HEK293 (cell line): ENCODE measurements around the gene HSPE1.

Experiments used
- HOXC10 ChIP-seq: sonication (generic); formaldehyde crosslinking; IDR thresholded peaks from 2 replicates; pipeline ENCODE4 v1.8.1; 2023; ENCODE audit warnings: mild to moderate bottlenecking, missing genetic modification reagents
- PBX3 ChIP-seq: sonication (generic); formaldehyde crosslinking; IDR thresholded peaks from 2 replicates; pipeline ENCODE4 v1.8.1; 2022; ENCODE audit warnings: mild to moderate bottlenecking, moderate library complexity, missing genetic modification reagents
- PRDM1 ChIP-seq: fragments of 450-650 bp; formaldehyde crosslinking; IDR thresholded peaks from 2 replicates; pipeline ENCODE4; 2016; ENCODE audit warnings: missing biosample characterization, missing genetic modification characterization
- RBAK ChIP-seq: fragments of 450-650 bp; formaldehyde crosslinking; IDR thresholded peaks from 2 replicates; pipeline ENCODE4 v1.5.1; 2016; ENCODE audit warnings: missing biosample characterization, missing genetic modification characterization
- SCRT1 ChIP-seq: fragments of 450-650 bp; formaldehyde crosslinking; IDR thresholded peaks from 2 replicates; pipeline ENCODE4 v1.5.1; 2016; ENCODE audit warnings: missing biosample characterization, missing genetic modification characterization, borderline replicate concordance
- SP2 ChIP-seq: fragments of 450-650 bp; formaldehyde crosslinking; IDR thresholded peaks from 2 replicates; pipeline ENCODE4 v1.5.1; 2016; ENCODE audit warnings: missing biosample characterization, missing genetic modification characterization
- ZBTB10 ChIP-seq: fragments of 450-650 bp; formaldehyde crosslinking; IDR thresholded peaks from 2 replicates; pipeline ENCODE4 v1.5.1; 2016; ENCODE audit warnings: missing biosample characterization, missing genetic modification characterization
- ZBTB26 ChIP-seq: fragments of 450-650 bp; formaldehyde crosslinking; optimal IDR thresholded peaks from 2 replicates; pipeline ENCODE3; 2016; ENCODE audit warnings: missing biosample characterization, mild to moderate bottlenecking, missing genetic modification characterization
- ZFP3 ChIP-seq: fragments of 450-650 bp; formaldehyde crosslinking; IDR thresholded peaks from 2 replicates; pipeline ENCODE4 v1.5.1; 2016; ENCODE audit warnings: low read depth, missing biosample characterization, missing genetic modification characterization
- ZNF10 ChIP-seq: fragments of 450-650 bp; formaldehyde crosslinking; IDR thresholded peaks from 2 replicates; pipeline ENCODE4 v1.5.1; 2017; ENCODE audit warnings: missing biosample characterization, missing genetic modification characterization
- ZNF112 ChIP-seq: fragments of 450-650 bp; formaldehyde crosslinking; IDR thresholded peaks from 2 replicates; pipeline ENCODE4 v1.5.0; 2017; ENCODE audit warnings: missing biosample characterization, missing genetic modification characterization
- ZNF133 ChIP-seq: fragments of 450-650 bp; formaldehyde crosslinking; IDR thresholded peaks from 2 replicates; pipeline ENCODE4 v1.5.1; 2016; ENCODE audit warnings: missing biosample characterization, missing genetic modification characterization
- ZNF140 ChIP-seq: fragments of 450-650 bp; formaldehyde crosslinking; IDR thresholded peaks from 2 replicates; pipeline ENCODE4 v1.5.1; 2016; ENCODE audit warnings: missing biosample characterization, missing genetic modification characterization
- ZNF157 ChIP-seq: fragments of 450-650 bp; formaldehyde crosslinking; IDR thresholded peaks from 2 replicates; pipeline ENCODE4 v1.5.1; 2016; ENCODE audit warnings: missing biosample characterization, missing genetic modification characterization
- ZNF16 ChIP-seq: fragments of 450-650 bp; formaldehyde crosslinking; IDR thresholded peaks from 2 replicates; pipeline ENCODE4 v1.5.1; 2016; ENCODE audit warnings: low read depth, missing biosample characterization, missing genetic modification characterization
- ZNF335 ChIP-seq: fragments of 450-650 bp; formaldehyde crosslinking; conservative IDR thresholded peaks from 2 replicates; pipeline ENCODE4 v1.5.1; 2016; ENCODE audit warnings: missing biosample characterization, missing genetic modification characterization
- ZNF423 ChIP-seq: fragments of 450-650 bp; formaldehyde crosslinking; IDR thresholded peaks from 2 replicates; pipeline ENCODE4 v1.5.1; 2016; ENCODE audit warnings: missing biosample characterization, missing genetic modification characterization
- ZNF426 ChIP-seq: fragments of 450-650 bp; formaldehyde crosslinking; IDR thresholded peaks from 2 replicates; pipeline ENCODE4 v1.5.1; 2017; ENCODE audit warnings: missing biosample characterization, missing genetic modification characterization, mild to moderate bottlenecking, inconsistent platforms, moderate library complexity
- ZNF514 ChIP-seq: fragments of 450-650 bp; formaldehyde crosslinking; IDR thresholded peaks from 2 replicates; pipeline ENCODE4 v1.5.1; 2016; ENCODE audit warnings: missing biosample characterization, missing genetic modification characterization
- ZNF560 ChIP-seq: fragments of 450-650 bp; formaldehyde crosslinking; IDR thresholded peaks from 2 replicates; pipeline ENCODE4 v1.5.1; 2017; ENCODE audit warnings: missing biosample characterization, missing genetic modification characterization, borderline replicate concordance
- ZNF610 ChIP-seq: fragments of 450-650 bp; formaldehyde crosslinking; IDR thresholded peaks from 2 replicates; pipeline ENCODE4 v1.5.1; 2016; ENCODE audit warnings: missing biosample characterization, missing genetic modification characterization, borderline replicate concordance
- ZNF629 ChIP-seq: fragments of 450-650 bp; formaldehyde crosslinking; IDR thresholded peaks from 2 replicates; pipeline ENCODE4 v1.5.1; 2017; ENCODE audit warnings: missing biosample characterization, missing genetic modification characterization
- ZNF660 ChIP-seq: fragments of 450-650 bp; IDR thresholded peaks from 2 replicates; pipeline ENCODE4 v1.5.1; 2018; ENCODE audit warnings: missing biosample characterization, mild to moderate bottlenecking, missing genetic modification characterization
- ZNF692 ChIP-seq: fragments of 450-650 bp; formaldehyde crosslinking; IDR thresholded peaks from 2 replicates; pipeline ENCODE4 v1.5.1; 2016; ENCODE audit warnings: missing biosample characterization, missing genetic modification characterization
- ZNF777 ChIP-seq: fragments of 450-650 bp; formaldehyde crosslinking; IDR thresholded peaks from 2 replicates; pipeline ENCODE4 v1.5.1; 2017; ENCODE audit warnings: missing biosample characterization, missing genetic modification characterization, borderline replicate concordance
- ZNF792 ChIP-seq: fragments of 450-650 bp; formaldehyde crosslinking; IDR thresholded peaks from 2 replicates; pipeline ENCODE4 v1.5.1; 2016; ENCODE audit warnings: missing biosample characterization, missing genetic modification characterization
- ZNF837 ChIP-seq: fragments of 450-650 bp; formaldehyde crosslinking; IDR thresholded peaks from 2 replicates; pipeline ENCODE4 v1.5.1; 2016; ENCODE audit warnings: missing biosample characterization, missing genetic modification characterization
- ZNF843 ChIP-seq: fragments of 450-650 bp; formaldehyde crosslinking; IDR thresholded peaks from 2 replicates; pipeline ENCODE4 v1.5.1; 2016; ENCODE audit warnings: missing biosample characterization, missing genetic modification characterization
- ZSCAN16 ChIP-seq: fragments of 450-650 bp; formaldehyde crosslinking; IDR thresholded peaks from 2 replicates; pipeline ENCODE4 v1.5.1; 2016; ENCODE audit warnings: missing biosample characterization, missing genetic modification characterization

The HSPE1 gene

GRCh38 chr2:197453914-197454398 lies 46.2 kb upstream of the HSPE1 start (continued):
- TF ChIP-seq ZNF660 (tag by site-specific recombination): no peak; the same call in 1 of the 2 replicates
- no peak for TF ChIP-seq ZNF16 (tag by site-specific recombination)
- TF ChIP-seq ZNF157 (tag by site-specific recombination): no peak
- 0 out of 2 replicates have a peak, but pooled peaks have one; percentile 7 for TF ChIP-seq HOXC10 (CRISPR knock-in tag)
- peak; percentile 24; the same call in 1 of the 2 replicates for TF ChIP-seq PRDM1
- TF ChIP-seq SCRT1 (tag by site-specific recombination): peak; percentile 73; the same call in 1 of the 2 replicates
- TF ChIP-seq ZNF335 (tag by site-specific recombination): peak; percentile 27; the same call in 1 of the 2 replicates
- no peak for TF ChIP-seq ZNF629
- no peak for TF ChIP-seq RBAK (tag by site-specific recombination)
- TF ChIP-seq ZNF423 (tag by site-specific recombination): no peak
- TF ChIP-seq ZNF140 (tag by site-specific recombination): no peak
- no peak for TF ChIP-seq ZNF560 (tag by site-specific recombination)
- TF ChIP-seq ZNF10: no peak
- peak; percentile 6; the same call in 1 of the 2 replicates for TF ChIP-seq ZNF610 (tag by site-specific recombination)
- no peak for TF ChIP-seq ZNF426 (tag by site-specific recombination)
- TF ChIP-seq ZNF514 (tag by site-specific recombination): no peak
- no peak for TF ChIP-seq ZNF133 (tag by site-specific recombination)
- no peak for TF ChIP-seq ZNF792
- TF ChIP-seq ZNF843 (tag by site-specific recombination): no peak
- TF ChIP-seq ZNF837: no peak
- no peak for TF ChIP-seq ZNF777 (tag by site-specific recombination)
- TF ChIP-seq PBX3 (CRISPR knock-in tag): no peak
- TF ChIP-seq ZNF692 (tag by site-specific recombination): no peak
- TF ChIP-seq SP2: no peak
- TF ChIP-seq ZBTB10 (tag by site-specific recombination): no peak
- no peak for TF ChIP-seq ZNF112 (tag by site-specific recombination)
- TF ChIP-seq ZSCAN16 (tag by site-specific recombination): no peak
- no peak for TF ChIP-seq ZBTB26
- TF ChIP-seq ZFP3 (tag by site-specific recombination): no peak
